A549 (cell line): Measurements from ENCODE around the gene NPBWR2. TPM values are rescaled to one million over a fixed set of nuclear protein-coding genes. Genes with fewer than 3 reads are reported as not detected.

Experiments used
- ATAC-seq, 2 experiments: fragments of 200-7000 bp in 1 of 2; fragments of >200 bp in 1 of 2; cut with Nextera tagmentation in 1 of 2; cut with Tn5 transposase in 1 of 2; 3 replicates each; pipeline versions ENCODE4 v1.8.0 to v1.9.1; 2018 to 2020; ENCODE audit warnings: mild to moderate bottlenecking in 1 of 2, moderate library complexity in 1 of 2
- CTCF ChIA-PET: fragments of 300-600 bp; sonication (Branson Sonifier 250); formaldehyde crosslinking; extraction: SDS; loops from one replicate; lab custom pipeline; 2021; ENCODE audit warnings: antibody characterized with exemption, inconsistent platforms; lab: Yijun Ruan, JAX
- POLR2A ChIA-PET: fragments of 350-600 bp; formaldehyde crosslinking; extraction: SDS; loops from one replicate; lab custom pipeline; 2021; ENCODE audit warnings: antibody characterized with exemption, inconsistent platforms; lab: Yijun Ruan, JAX
- DNase-seq, 2 experiments: peaks; one replicate each; pipeline versions ENCODE4 v3.0.0 to v3.0.0-alpha.2; 2011 to 2016; ENCODE audit warnings: low read depth in 1 of 2, low spot score in 1 of 2
- FAIRE-seq: peaks from 2 replicates; lab custom pipeline; 2011; peaks lifted over from hg19 to GRCh38; lab: Jason Lieb, UNC
- H3K27ac ChIP-seq, 2 experiments: fragments of >200 bp; sonication (Bioruptor Twin); formaldehyde crosslinking; 3 replicates each; pipeline ENCODE4 v1.5.1; 2016 to 2017
- H3K4me1 ChIP-seq: fragments of >200 bp; sonication (Bioruptor Twin); formaldehyde crosslinking; 3 replicates; pipeline ENCODE4 v1.6.1; 2016
- H3K4me2 ChIP-seq: fragments of >200 bp; sonication (Bioruptor Twin); formaldehyde crosslinking; 3 replicates; pipeline ENCODE4 v1.6.1; 2016
- H3K4me3 ChIP-seq: fragments of >200 bp; sonication (Bioruptor Twin); formaldehyde crosslinking; 3 replicates; pipeline ENCODE4 v1.5.1; 2016
- H3K9me3 ChIP-seq: fragments of >200 bp; sonication (Bioruptor Twin); formaldehyde crosslinking; 3 replicates; pipeline ENCODE4 v1.6.1; 2016
- BHLHE40 ChIP-seq: IDR thresholded peaks from 2 replicates; pipeline ENCODE4 v1.6.1; 2012; ENCODE audit warnings: low read depth, low read length, inconsistent platforms
- EP300 ChIP-seq, 2 experiments: fragments of >200 bp; sonication (Bioruptor Twin); formaldehyde crosslinking; IDR thresholded peaks; 2 replicates in 1 of 2; 3 replicates in 1 of 2; pipeline ENCODE4 v1.6.1; 2016 to 2017
- FOXS1 ChIP-seq: fragments of 250-450 bp; sonication (Bioruptor Pico); IDR thresholded peaks from 2 replicates; pipeline ENCODE4 v1.5.0; 2020; ENCODE audit warnings: mild to moderate bottlenecking, moderate library complexity
- HEYL ChIP-seq: fragments of 250-450 bp; sonication (Bioruptor Pico); IDR thresholded peaks from 2 replicates; pipeline ENCODE4 v1.8.0; 2021; ENCODE audit warnings: mild to moderate bottlenecking, moderate library complexity
- HMGXB4 ChIP-seq: fragments of 250-450 bp; sonication (Bioruptor Pico); IDR thresholded peaks from 2 replicates; pipeline ENCODE4 v1.5.0; 2021; ENCODE audit warnings: mild to moderate bottlenecking, moderate library complexity, borderline replicate concordance
- HOXB13 ChIP-seq: fragments of 250-450 bp; sonication (Bioruptor Pico); IDR thresholded peaks from 2 replicates; pipeline ENCODE4 v1.5.0; 2020; ENCODE audit warnings: low read depth, mild to moderate bottlenecking, moderate library complexity
- HOXB5 ChIP-seq: fragments of 250-450 bp; sonication (Bioruptor Pico); IDR thresholded peaks from 2 replicates; pipeline ENCODE4 v1.5.0; 2020; ENCODE audit warnings: mild to moderate bottlenecking, moderate library complexity
- MYC ChIP-seq: IDR thresholded peaks from 2 replicates; pipeline ENCODE4 v1.6.1; 2012; ENCODE audit warnings: mild to moderate bottlenecking, inconsistent platforms, low read length, improper control_type of control experiment, borderline replicate concordance
- NPAS2 ChIP-seq: fragments of 250-450 bp; sonication (Bioruptor Pico); IDR thresholded peaks from 2 replicates; pipeline ENCODE4 v1.8.0; 2022; ENCODE audit warnings: mild to moderate bottlenecking, moderate library complexity, borderline replicate concordance
- POLR2AphosphoS2 ChIP-seq: conservative IDR thresholded peaks from 2 replicates; pipeline ENCODE4 v1.6.1; 2012; ENCODE audit warnings: low read length, improper control_type of control experiment, inconsistent platforms
- RAD21 ChIP-seq, 2 experiments: fragments of >200 bp in 1 of 2; sonication (Bioruptor Twin) in 1 of 2; formaldehyde crosslinking in 1 of 2; IDR thresholded peaks in 1 of 2; conservative IDR thresholded peaks in 1 of 2; 2 replicates in 1 of 2; 3 replicates in 1 of 2; pipeline ENCODE4 v1.6.1; 2012 to 2018; ENCODE audit warnings: inconsistent platforms in 1 of 2
- RARB ChIP-seq: fragments of 250-450 bp; sonication (Bioruptor Pico); IDR thresholded peaks from 2 replicates; pipeline ENCODE4 v1.8.0; 2021; ENCODE audit warnings: mild to moderate bottlenecking, moderate library complexity
- RCOR1 ChIP-seq: fragments of 150-350 bp; IDR thresholded peaks from 2 replicates; pipeline ENCODE4 v1.6.1; 2014; ENCODE audit warnings: antibody characterized with exemption, low read length, low read depth
- REST ChIP-seq: fragments of 200-600 bp; sonication (generic); IDR thresholded peaks from 2 replicates; pipeline ENCODE4 v1.6.1; 2016; ENCODE audit warnings: antibody characterized with exemption, mild to moderate bottlenecking, moderate library complexity
- RNF2 ChIP-seq: fragments of 200-600 bp; sonication (generic); IDR thresholded peaks from 2 replicates; pipeline ENCODE4 v1.6.1; 2016; ENCODE audit warnings: low read depth, mild to moderate bottlenecking, antibody characterized with exemption, moderate library complexity, borderline replicate concordance
- SREBF2 ChIP-seq: fragments of 450-650 bp; IDR thresholded peaks from 2 replicates; pipeline ENCODE4 v1.6.1; 2014; ENCODE audit warnings: mild to moderate bottlenecking, moderate library complexity
- TP53 ChIP-seq: fragments of 250-450 bp; sonication (Bioruptor Pico); IDR thresholded peaks from 2 replicates; pipeline ENCODE4 v1.5.0; 2021; ENCODE audit warnings: mild to moderate bottlenecking, moderate library complexity
- ZC3H11A ChIP-seq: fragments of 450-650 bp; IDR thresholded peaks from 2 replicates; pipeline ENCODE4 v1.6.1; 2014; ENCODE audit warnings: antibody characterized with exemption, mild to moderate bottlenecking
- ZFP36 ChIP-seq: fragments of 450-650 bp; IDR thresholded peaks from 2 replicates; pipeline ENCODE4 v1.6.1; 2014; ENCODE audit warnings: borderline replicate concordance; ENCODE audit not compliant: partially characterized antibody
- WGBS: methylation state at CpG from one replicate; pipeline ENCODE4 v1.1.6; 2017; ENCODE audit errors: missing lambda C conversion rate; 5-methylcytosine and 5-hydroxymethylcytosine counted together
- polyA plus RNA-seq, 4 experiments: library from polyadenylated mRNA; depleted of rRNA in 3 of 4; stranded (reverse); fragments of >200 nt; fragmentation: RNase III in 1 of 4; extraction: RNeasy Plus Mini Kit Qiagen cat#74134 plus additional on column Dnase treatment in 1 of 4; gene quantifications; 2 replicates in 3 of 4; 3 replicates in 1 of 4; pipeline ENCODE4 v1.2.3, GENCODE V29; 2011 to 2017
- TF ChIP-seq, protein P1 (sequence below): IDR thresholded peaks from 2 replicates; pipeline ENCODE4 v1.6.1; 2012
- TF ChIP-seq, protein P2 (sequence below): fragments of 450-650 bp; IDR thresholded peaks from 2 replicates; pipeline ENCODE4 v1.6.1; 2014; ENCODE audit warnings: antibody characterized with exemption
- TF ChIP-seq, protein P3 (sequence below): IDR thresholded peaks from 2 replicates; pipeline ENCODE4 v1.6.1; 2012

NPBWR2 gene
- polyA plus RNA-seq, 2 of the 4 experiments (the other 2 are of a cell fraction) = not detected

GRCh38 chr20:64104667-64105451, 2.5 kb downstream of the NPBWR2 start (continued):
- TF ChIP-seq, protein P1, sequence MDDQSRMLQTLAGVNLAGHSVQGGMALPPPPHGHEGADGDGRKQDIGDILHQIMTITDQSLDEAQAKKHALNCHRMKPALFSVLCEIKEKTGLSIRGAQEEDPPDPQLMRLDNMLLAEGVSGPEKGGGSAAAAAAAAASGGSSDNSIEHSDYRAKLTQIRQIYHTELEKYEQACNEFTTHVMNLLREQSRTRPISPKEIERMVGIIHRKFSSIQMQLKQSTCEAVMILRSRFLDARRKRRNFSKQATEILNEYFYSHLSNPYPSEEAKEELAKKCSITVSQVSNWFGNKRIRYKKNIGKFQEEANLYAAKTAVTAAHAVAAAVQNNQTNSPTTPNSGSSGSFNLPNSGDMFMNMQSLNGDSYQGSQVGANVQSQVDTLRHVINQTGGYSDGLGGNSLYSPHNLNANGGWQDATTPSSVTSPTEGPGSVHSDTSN = no peak
- TF ChIP-seq HEYL (CRISPR knock-in tag) = no peak
- TF ChIP-seq HOXB5 = no peak
- TF ChIP-seq HMGXB4 = no peak
- no peak for TF ChIP-seq NPAS2
- TF ChIP-seq, all 56 proteins: peak for 0

GRCh38 chr20:64103871-64104666, 3.3 kb downstream of the NPBWR2 start:
- H3K9me3 ChIP-seq = no peaks in the 10 kb centered on the region
- H3K27ac ChIP-seq = no peak overlapping the region
- 0 out of 3 replicates have a peak, but pooled peaks cover 6% of the 10 kb centered on the region for H3K4me1 ChIP-seq
- H3K4me3 ChIP-seq = no peak overlapping the region
- CTCF ChIA-PET = interaction anchor here (1.1 to 6.1 kb wide), 3 partner anchors 9 to 17 kb away, joined by 3 to 58 read pairs (median 39); no protein-coding TSS in a partner anchor
- ATAC-seq (no peak), FAIRE-seq (no peak), DNase-seq (no peak)
- 81% methylated on average over 10 of the region's 20 CpGs for WGBS
- no peak for TF ChIP-seq HMGXB4
- TF ChIP-seq RAD21 (conservative IDR thresholded peaks at IDR 0.05 in 1 of 2, IDR thresholded peaks at IDR 0.05 in 1 of 2) = no peak
- no peak for TF ChIP-seq ZC3H11A
- no peak for TF ChIP-seq MYC
- TF ChIP-seq, protein P2, sequence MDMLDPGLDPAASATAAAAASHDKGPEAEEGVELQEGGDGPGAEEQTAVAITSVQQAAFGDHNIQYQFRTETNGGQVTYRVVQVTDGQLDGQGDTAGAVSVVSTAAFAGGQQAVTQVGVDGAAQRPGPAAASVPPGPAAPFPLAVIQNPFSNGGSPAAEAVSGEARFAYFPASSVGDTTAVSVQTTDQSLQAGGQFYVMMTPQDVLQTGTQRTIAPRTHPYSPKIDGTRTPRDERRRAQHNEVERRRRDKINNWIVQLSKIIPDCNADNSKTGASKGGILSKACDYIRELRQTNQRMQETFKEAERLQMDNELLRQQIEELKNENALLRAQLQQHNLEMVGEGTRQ = no peak
- TF ChIP-seq FOXS1 (CRISPR knock-in tag) = no peak
- TF ChIP-seq REST = no peak
- no peak for TF ChIP-seq POLR2AphosphoS2
- TF ChIP-seq SREBF2 = no peak
- TF ChIP-seq, protein P3, sequence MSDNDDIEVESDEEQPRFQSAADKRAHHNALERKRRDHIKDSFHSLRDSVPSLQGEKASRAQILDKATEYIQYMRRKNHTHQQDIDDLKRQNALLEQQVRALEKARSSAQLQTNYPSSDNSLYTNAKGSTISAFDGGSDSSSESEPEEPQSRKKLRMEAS = no peak
- no peak for TF ChIP-seq RNF2
- TF ChIP-seq EP300 (IDR thresholded peaks at IDR 0.05) = no peak
- TF ChIP-seq HOXB13 = no peak
- no peak for TF ChIP-seq NPAS2
- TF ChIP-seq RCOR1 = no peak
- no peak for TF ChIP-seq RARB
- no peak for TF ChIP-seq ZFP36
- TF ChIP-seq TP53 (CRISPR knock-in tag) = no peak
- no peak for TF ChIP-seq BHLHE40
- no peak overlapping the region for H3K4me2 ChIP-seq
- POLR2A ChIA-PET = no interaction called here
